ENCODE data around the gene FSIP1.
"Not testable (repeated sequence)": the region's sequence is repeated elsewhere in the genome, so short reads cannot be mapped to it uniquely, and the experiment has no call there.

Gene FSIP1

DNA sequence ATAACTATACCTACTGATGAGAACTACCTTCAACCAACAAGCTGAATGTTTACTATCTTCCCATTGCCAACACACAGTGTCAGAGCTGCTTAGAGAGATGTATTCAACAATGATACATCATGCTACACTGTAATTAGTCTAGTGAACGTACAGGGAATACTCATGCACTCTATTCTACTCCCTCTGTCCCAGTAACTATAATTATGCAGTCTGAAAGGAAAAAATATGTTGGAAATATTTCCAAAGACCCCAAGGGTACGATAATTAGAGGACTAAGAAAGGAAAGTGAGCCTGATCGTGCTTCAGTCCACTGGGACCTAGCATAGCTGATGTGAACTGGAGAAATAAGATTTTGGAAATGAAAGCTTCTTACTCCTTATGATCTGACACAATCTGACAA is 36.9 kb upstream of the FSIP1 start:
- TF ChIP-seq, protein P1, sequence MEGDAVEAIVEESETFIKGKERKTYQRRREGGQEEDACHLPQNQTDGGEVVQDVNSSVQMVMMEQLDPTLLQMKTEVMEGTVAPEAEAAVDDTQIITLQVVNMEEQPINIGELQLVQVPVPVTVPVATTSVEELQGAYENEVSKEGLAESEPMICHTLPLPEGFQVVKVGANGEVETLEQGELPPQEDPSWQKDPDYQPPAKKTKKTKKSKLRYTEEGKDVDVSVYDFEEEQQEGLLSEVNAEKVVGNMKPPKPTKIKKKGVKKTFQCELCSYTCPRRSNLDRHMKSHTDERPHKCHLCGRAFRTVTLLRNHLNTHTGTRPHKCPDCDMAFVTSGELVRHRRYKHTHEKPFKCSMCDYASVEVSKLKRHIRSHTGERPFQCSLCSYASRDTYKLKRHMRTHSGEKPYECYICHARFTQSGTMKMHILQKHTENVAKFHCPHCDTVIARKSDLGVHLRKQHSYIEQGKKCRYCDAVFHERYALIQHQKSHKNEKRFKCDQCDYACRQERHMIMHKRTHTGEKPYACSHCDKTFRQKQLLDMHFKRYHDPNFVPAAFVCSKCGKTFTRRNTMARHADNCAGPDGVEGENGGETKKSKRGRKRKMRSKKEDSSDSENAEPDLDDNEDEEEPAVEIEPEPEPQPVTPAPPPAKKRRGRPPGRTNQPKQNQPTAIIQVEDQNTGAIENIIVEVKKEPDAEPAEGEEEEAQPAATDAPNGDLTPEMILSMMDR (IDR thresholded peaks at IDR 0.05; ENCODE audit: control insufficient read depth, extremely low read depth, insufficient read depth), result no peak
- DNase-seq (ENCODE audit: low read depth), result no peak
- H3K4me3 ChIP-seq (ENCODE audit: low read depth, low read length), result no peak overlapping the region

DNA sequence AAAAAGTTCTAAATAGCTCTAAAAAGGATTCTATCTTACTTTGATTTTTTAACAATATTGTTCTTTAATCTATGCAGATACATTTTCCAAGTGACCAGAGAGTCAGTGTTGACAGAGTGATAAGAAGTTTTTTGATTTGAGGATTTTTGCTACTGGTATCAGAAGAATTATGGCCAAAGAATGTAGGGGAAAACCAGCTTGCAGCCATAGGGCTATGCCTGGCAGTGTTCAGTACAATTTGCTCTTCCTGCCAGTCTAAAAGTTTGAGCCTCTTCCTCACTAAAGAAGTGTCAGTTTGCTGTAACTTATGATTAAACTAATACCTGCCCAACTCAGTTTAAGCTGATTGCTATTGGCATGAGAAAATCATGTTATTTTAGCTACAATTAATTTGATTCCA is 35.3 kb upstream of the FSIP1 start:
- H3K4me3 ChIP-seq (ENCODE audit: low read depth, low read length), result no peak overlapping the region
- no peak for DNase-seq (ENCODE audit: low read depth)
- TF ChIP-seq, protein P1 (IDR thresholded peaks at IDR 0.05; ENCODE audit: control insufficient read depth, extremely low read depth, insufficient read depth), result no peak

DNA sequence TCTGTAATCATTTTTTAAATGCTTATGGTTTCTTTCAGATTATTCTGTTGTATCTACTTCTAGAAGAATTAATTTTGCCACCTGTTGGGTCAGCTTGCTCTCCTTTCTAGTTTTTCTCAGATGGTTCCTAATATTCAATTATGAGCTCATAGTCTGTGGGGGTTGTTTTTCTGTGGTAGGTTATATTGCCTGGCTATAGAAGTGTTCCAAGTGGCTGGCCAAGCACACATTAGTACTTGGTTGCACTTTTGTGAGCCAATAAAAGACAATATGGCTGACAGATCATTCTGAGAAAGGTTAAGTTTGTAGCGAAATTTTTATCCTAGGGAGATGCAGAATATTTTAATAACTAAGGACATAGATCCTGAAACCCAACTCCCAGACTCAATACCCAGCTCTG is 31.8 kb upstream of the FSIP1 start:
- TF ChIP-seq, protein P1 (IDR thresholded peaks at IDR 0.05; ENCODE audit: control insufficient read depth, extremely low read depth, insufficient read depth), result no peak
- no peak for DNase-seq (ENCODE audit: low read depth)
- H3K4me3 ChIP-seq (ENCODE audit: low read depth, low read length), result no peak overlapping the region

DNA sequence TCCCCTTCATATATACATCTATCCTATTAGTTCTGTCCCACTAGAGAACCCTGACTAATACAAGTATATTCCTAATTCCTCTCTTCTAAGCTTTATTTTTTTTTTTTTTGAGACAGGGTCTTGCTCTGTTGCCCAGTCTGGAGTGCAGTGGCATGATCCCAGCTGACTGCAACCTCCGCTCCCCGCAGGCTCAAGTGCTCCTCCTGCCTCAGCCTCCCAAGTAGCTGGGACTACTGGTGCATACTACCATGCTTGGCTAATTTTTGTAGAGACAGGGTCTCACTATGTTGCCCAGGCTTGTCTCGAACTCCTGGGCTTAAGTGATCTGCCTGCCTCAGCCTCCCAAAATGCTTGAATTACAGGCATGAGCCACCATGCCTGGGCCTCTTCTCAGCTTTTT is 30.0 kb upstream of the FSIP1 start:
- DNase-seq (ENCODE audit: low read depth); H3K4me3 ChIP-seq (ENCODE audit: low read depth, low read length): not testable (repeated sequence)

DNA sequence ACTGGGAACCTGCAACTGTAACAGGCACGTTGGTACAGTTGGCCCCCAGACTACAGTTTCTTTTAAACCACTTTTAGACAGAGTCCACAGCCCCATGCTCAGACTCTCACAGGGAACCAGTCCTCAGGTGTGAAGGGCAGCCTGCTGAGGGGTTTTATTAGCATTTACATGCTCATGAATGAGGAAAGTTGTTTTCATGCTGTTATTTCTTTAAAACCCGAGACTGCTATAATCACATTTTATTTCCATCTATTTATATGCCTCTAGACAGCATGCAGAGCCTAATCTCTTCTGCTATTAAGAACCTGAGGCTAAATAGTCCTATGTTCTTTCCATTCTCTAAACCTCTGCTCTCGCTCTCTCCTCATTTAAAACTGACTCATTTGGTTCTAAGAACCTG is 26.3 kb upstream of the FSIP1 start:
- no peak for DNase-seq (ENCODE audit: low read depth)
- TF ChIP-seq, protein P1 (IDR thresholded peaks at IDR 0.05; ENCODE audit: control insufficient read depth, extremely low read depth, insufficient read depth), result no peak
- H3K4me3 ChIP-seq (ENCODE audit: low read depth, low read length), result no peak overlapping the region

DNA sequence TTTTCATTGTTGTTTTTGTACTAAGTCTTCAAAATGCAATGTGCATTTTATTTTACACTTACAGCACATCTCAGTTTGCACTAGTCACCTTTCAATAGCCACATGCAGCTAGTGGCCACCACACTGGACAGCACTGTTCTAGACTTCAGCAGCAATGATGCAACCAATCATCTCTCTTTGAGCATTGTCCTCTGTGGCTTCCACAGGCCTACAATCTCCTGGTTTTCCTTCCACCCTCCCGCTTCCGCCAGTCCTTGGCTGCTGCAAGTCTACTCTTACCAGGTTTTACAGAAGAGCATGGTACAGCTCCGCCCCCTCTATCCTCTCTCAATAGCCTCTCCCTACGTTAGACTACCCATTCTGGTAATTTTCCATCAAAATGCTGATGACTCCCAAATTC is 25.1 kb upstream of the FSIP1 start:
- TF ChIP-seq, protein P1 (IDR thresholded peaks at IDR 0.05; ENCODE audit: control insufficient read depth, extremely low read depth, insufficient read depth), result no peak
- H3K4me3 ChIP-seq (ENCODE audit: low read depth, low read length), result no peak overlapping the region
- no peak for DNase-seq (ENCODE audit: low read depth)

DNA sequence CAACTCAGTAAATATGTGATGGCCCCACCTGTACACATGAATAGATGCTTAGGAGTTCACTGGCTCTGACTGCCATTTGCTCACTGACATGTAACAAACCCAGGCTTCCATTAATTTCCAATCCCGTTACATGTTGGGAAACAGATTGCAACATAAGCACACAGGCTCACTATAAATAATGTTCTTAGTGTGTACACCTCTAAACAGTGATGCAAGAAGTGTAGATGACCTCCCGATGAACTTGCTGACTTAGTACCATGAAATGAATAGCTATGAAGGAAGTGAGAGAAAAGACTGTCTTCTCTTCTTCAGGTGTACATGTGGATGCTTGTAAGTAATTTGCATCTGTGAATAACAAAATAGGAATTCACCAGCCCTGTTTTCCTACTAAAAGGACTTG is 21.4 kb upstream of the FSIP1 start:
- DNase-seq (ENCODE audit: low read depth), result no peak
- H3K4me3 ChIP-seq (ENCODE audit: low read depth, low read length), result no peak overlapping the region
- TF ChIP-seq, protein P1 (IDR thresholded peaks at IDR 0.05; ENCODE audit: control insufficient read depth, extremely low read depth, insufficient read depth), result no peak

DNA sequence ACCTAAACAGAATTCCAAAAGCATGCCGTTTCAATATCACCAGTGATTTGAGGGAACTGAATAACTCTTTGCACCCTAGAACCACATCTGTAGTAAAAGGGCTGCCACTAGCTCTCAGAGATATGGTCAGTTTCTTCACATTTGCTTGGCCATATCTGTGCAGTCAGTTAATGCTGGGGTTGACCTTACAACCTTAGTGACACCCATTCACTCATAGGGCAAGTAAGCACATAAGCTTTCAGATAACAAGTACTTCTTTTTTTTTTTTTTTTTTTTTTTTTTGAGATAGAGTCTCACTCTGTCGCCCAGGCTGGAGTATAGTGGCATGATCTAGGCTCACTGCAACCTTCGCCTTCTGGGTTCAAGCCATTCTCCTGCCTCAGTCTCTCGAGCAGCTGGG is 20.4 kb upstream of the FSIP1 start:
- DNase-seq (ENCODE audit: low read depth), result no peak
- TF ChIP-seq, protein P1 (IDR thresholded peaks at IDR 0.05; ENCODE audit: control insufficient read depth, extremely low read depth, insufficient read depth), result no peak
- H3K4me3 ChIP-seq (ENCODE audit: low read depth, low read length), result no peak overlapping the region

All from LNCaP clone FGC (cell line).